GM21723 (cell line): ENCODE measurements around the gene ELMO1.

Experiments used
- ATAC-seq: cut with Tn5 transposase; IDR thresholded peaks from one replicate; pipeline ENCODE4 v1.9.1; 2021; ENCODE audit warnings: mild to moderate bottlenecking, moderate library complexity; ENCODE audit not compliant: unreplicated experiment

The ELMO1 gene

GRCh38 chr7:37448636-37449361, at the start of gene ELMO1:
Gene ELMO1 (minus strand): TSS chr7:37448864. CDS start chr7:37342690, 106,174 bp downstream.
- peak; percentile 98 for ATAC-seq

- no peak for ATAC-seq
Measured at GRCh38 chr7:37497576-37497975, 48.9 kb upstream of the ELMO1 start.

- no peak for ATAC-seq
Measured at GRCh38 chr7:37495574-37496184, 47.0 kb upstream of the ELMO1 start.

- peak; percentile 66 for ATAC-seq
Measured at GRCh38 chr7:37494926-37495325, 46.3 kb upstream of the ELMO1 start.

GRCh38 chr7:37493810-37494209, 45.1 kb upstream of the ELMO1 start:
- no peak for ATAC-seq

- no peak for ATAC-seq
Measured at GRCh38 chr7:37493123-37493522, 44.5 kb upstream of the ELMO1 start.

GRCh38 chr7:37491919-37492694, 43.4 kb upstream of the ELMO1 start:
- no peak for ATAC-seq

- ATAC-seq, result no peak
Measured at GRCh38 chr7:37489703-37490102, 41.0 kb upstream of the ELMO1 start.

- no peak for ATAC-seq
Measured at GRCh38 chr7:37488163-37488764, 39.6 kb upstream of the ELMO1 start.

- no peak for ATAC-seq
Measured at GRCh38 chr7:37484426-37485073, 35.9 kb upstream of the ELMO1 start.

GRCh38 chr7:37483627-37484026, 35.0 kb upstream of the ELMO1 start:
- ATAC-seq, result no peak

GRCh38 chr7:37482953-37483352, 34.3 kb upstream of the ELMO1 start:
- no peak for ATAC-seq

GRCh38 chr7:37482505-37482904, 33.8 kb upstream of the ELMO1 start:
- ATAC-seq, result no peak

- no peak for ATAC-seq
Measured at GRCh38 chr7:37481722-37482288, 33.1 kb upstream of the ELMO1 start.

- no peak for ATAC-seq
Measured at GRCh38 chr7:37481154-37481553, 32.5 kb upstream of the ELMO1 start.

GRCh38 chr7:37480041-37481031, 31.7 kb upstream of the ELMO1 start:
- ATAC-seq, result no peak

GRCh38 chr7:37476881-37477450, 28.3 kb upstream of the ELMO1 start:
- no peak for ATAC-seq

- no peak for ATAC-seq
Measured at GRCh38 chr7:37476428-37476827, 27.8 kb upstream of the ELMO1 start.

GRCh38 chr7:37475646-37476045, 27.0 kb upstream of the ELMO1 start:
- ATAC-seq, result no peak
